GM08714 (cell line): ENCODE data around the gene TBC1D17.

Experiments used
- H3K4me3 ChIP-seq: fragments of 200-500 bp; sonication (Bioruptor generic); 2 replicates; pipeline ENCODE4 v1.5.1; 2014; ENCODE audit warnings: mild to moderate bottlenecking, low read length, inconsistent platforms
- ZNF274 ChIP-seq: IDR thresholded peaks from 2 replicates; pipeline ENCODE4 v1.6.1; 2012; ENCODE audit warnings: mild to moderate bottlenecking, low read depth, low read length

TBC1D17 gene

GRCh38 chr19:49862391-49863253, 14.9 kb upstream of the TBC1D17 start:
- no peak for TF ChIP-seq ZNF274
- no peak overlapping the region for H3K4me3 ChIP-seq

- no peak for TF ChIP-seq ZNF274
- H3K4me3 ChIP-seq = no peak overlapping the region
Measured at GRCh38 chr19:49863254-49863934, 14.1 kb upstream of the TBC1D17 start.

- no peak overlapping the region for H3K4me3 ChIP-seq
- TF ChIP-seq ZNF274 = no peak
Measured at GRCh38 chr19:49863935-49864320, 13.6 kb upstream of the TBC1D17 start.

- no peak for TF ChIP-seq ZNF274
- no peak overlapping the region for H3K4me3 ChIP-seq
Measured at GRCh38 chr19:49864890-49865289, 12.6 kb upstream of the TBC1D17 start.

GRCh38 chr19:49866933-49867782, 10.3 kb upstream of the TBC1D17 start, which contains the start of gene PNKP:
Gene PNKP (minus strand): TSS chr19:49867576. CDS start chr19:49867204, 372 bp downstream.
- TF ChIP-seq ZNF274 = no peak
- H3K4me3 ChIP-seq = peak within 1 kb of the TSS; percentile 83

- TF ChIP-seq ZNF274 = no peak
- H3K4me3 ChIP-seq = peak overlapping the region; percentile 36; the same call in 1 of the 2 replicates
Measured at GRCh38 chr19:49869009-49869483, 8.5 kb upstream of the TBC1D17 start.

GRCh38 chr19:49869484-49870308, 7.8 kb upstream of the TBC1D17 start:
- no peak for TF ChIP-seq ZNF274
- peak overlapping the region; percentile 44; the same call in 1 of the 2 replicates for H3K4me3 ChIP-seq

- TF ChIP-seq ZNF274 = no peak
- peak overlapping the region; percentile 44; the same call in 1 of the 2 replicates for H3K4me3 ChIP-seq
Measured at GRCh38 chr19:49870309-49870901, 7.1 kb upstream of the TBC1D17 start.

GRCh38 chr19:49871349-49871985, 6.0 kb upstream of the TBC1D17 start:
- no peak for TF ChIP-seq ZNF274
- no peak overlapping the region for H3K4me3 ChIP-seq

- no peak for TF ChIP-seq ZNF274
Measured at GRCh38 chr19:49872245-49873128, 5.0 kb upstream of the TBC1D17 start.

GRCh38 chr19:49873129-49873521, 4.4 kb upstream of the TBC1D17 start:
- H3K4me3 ChIP-seq = no peak overlapping the region
- no peak for TF ChIP-seq ZNF274

More at GRCh38 chr19:49872245-49873128, 5.0 kb upstream of the TBC1D17 start:
- no peak overlapping the region for H3K4me3 ChIP-seq

- no peak overlapping the region for H3K4me3 ChIP-seq
- TF ChIP-seq ZNF274 = no peak
Measured at GRCh38 chr19:49873834-49874233, 3.7 kb upstream of the TBC1D17 start.
